ENCODE measurements around the gene OVAAL. TPM values are rescaled to one million over a fixed set of nuclear protein-coding genes. Genes with fewer than 3 reads are reported as not detected.

Gene OVAAL
- total and polyA plus RNA-seq, 8 donors: not detected

DNA sequence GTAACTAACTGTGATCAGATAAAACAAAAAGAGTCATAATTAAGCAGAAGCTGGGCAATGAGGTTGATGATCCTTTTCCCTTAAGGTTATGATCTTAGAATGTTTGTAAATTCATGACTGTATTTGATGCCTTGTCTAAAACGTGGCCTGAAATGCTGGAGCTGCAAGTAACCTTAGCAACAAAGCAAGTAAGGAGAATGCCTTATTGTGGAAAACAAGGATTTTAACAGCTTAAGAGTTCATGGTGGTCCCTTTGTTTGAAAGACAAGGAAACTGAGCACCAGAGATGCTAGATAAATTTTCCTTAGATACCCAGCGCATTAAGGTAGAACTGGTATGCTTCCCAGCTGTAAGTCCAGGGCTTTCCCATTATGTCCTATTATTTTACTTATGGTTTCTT is 47.4 kb downstream of the OVAAL start:
- intact Hi-C loops (cut with DNase I; ENCODE audit: low total_unique reads): no loop called here
- Histone ChIP-seq H3K4me1 (no peaks in the 10 kb centered on the region), H3K36me3 (no peaks in the 10 kb centered on the region), H3K27ac (no peak overlapping the region), H3K4me3 (no peak overlapping the region), H3K27me3 (no peaks in the 10 kb centered on the region), H3K9me3 (no peaks in the 10 kb centered on the region)
- WGBS, 5 donors: 64 to 81% (median 73%) methylated on average over 2 of the region's 2 CpGs
- TF ChIP-seq EP300 (IDR thresholded peaks at IDR 0.05) (no peak), POLR2A (IDR thresholded peaks at IDR 0.05) (no peak), POLR2AphosphoS5 (IDR thresholded peaks at IDR 0.05) (no peak)
- TF ChIP-seq, protein P1, sequence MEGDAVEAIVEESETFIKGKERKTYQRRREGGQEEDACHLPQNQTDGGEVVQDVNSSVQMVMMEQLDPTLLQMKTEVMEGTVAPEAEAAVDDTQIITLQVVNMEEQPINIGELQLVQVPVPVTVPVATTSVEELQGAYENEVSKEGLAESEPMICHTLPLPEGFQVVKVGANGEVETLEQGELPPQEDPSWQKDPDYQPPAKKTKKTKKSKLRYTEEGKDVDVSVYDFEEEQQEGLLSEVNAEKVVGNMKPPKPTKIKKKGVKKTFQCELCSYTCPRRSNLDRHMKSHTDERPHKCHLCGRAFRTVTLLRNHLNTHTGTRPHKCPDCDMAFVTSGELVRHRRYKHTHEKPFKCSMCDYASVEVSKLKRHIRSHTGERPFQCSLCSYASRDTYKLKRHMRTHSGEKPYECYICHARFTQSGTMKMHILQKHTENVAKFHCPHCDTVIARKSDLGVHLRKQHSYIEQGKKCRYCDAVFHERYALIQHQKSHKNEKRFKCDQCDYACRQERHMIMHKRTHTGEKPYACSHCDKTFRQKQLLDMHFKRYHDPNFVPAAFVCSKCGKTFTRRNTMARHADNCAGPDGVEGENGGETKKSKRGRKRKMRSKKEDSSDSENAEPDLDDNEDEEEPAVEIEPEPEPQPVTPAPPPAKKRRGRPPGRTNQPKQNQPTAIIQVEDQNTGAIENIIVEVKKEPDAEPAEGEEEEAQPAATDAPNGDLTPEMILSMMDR (IDR thresholded peaks at IDR 0.05): no peak
- no peak for DNase-seq

DNA sequence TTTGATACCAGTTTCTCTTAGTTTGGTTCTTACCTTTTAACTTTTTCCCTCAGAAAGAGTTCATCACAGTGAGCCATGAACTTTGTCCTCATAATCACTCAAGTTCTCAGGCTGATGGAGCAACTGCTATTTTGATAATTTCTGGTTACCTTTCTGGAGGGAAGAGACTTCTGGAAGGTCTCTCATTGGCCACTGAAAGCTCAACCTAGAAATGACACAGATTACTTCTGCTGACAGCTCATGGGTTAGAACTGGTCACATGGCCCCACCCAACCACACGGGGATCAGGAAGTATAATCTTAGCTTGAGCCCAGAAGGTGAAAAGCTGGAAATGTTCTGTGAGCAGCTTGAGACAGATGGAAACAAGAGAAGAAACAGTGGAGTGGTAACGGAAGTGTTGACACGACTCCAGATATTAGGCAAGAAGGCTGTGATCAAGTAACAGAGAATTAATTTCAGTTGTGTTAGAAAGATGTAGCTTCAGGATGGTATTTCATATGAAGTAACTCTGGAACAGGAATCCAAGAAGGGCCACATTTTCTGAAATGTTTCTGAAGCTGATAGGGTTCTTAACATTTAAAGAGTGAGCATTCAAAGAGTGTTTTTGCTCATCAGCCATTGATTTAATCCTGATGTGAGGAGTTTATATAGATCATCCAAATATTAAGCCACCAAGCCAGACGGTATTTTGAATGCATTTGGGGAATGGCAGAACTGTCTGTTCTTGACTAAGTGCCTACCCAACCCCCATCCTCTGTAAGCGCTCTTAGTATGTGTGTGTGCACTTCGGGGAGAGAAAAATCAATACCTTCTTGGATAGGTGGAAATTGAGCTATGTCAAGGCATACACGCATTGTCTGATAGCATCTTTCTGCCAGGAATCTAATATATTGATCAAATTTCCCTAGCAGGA is 51.1 kb downstream of the OVAAL start:
- TF ChIP-seq POLR2AphosphoS5 (IDR thresholded peaks at IDR 0.05) (no peak), EP300 (IDR thresholded peaks at IDR 0.05) (no peak), POLR2A (IDR thresholded peaks at IDR 0.05) (no peak)
- TF ChIP-seq, protein P1 (IDR thresholded peaks at IDR 0.05): no peak
- no peak for DNase-seq
- Histone ChIP-seq H3K9me3 (no peaks in the 10 kb centered on the region), H3K27me3 (no peaks in the 10 kb centered on the region), H3K4me1 (peaks cover 0 to 3% (median under 1%) of the 10 kb centered on the region in 4 donors), H3K4me3 (no peak overlapping the region), H3K27ac (no peak overlapping the region), H3K36me3 (no peaks in the 10 kb centered on the region)
- WGBS, 5 donors: 69 to 77% (median 76%) methylated on average over 7 of the region's 7 CpGs
- intact Hi-C loops (cut with DNase I; ENCODE audit: low total_unique reads): no loop called here

DNA sequence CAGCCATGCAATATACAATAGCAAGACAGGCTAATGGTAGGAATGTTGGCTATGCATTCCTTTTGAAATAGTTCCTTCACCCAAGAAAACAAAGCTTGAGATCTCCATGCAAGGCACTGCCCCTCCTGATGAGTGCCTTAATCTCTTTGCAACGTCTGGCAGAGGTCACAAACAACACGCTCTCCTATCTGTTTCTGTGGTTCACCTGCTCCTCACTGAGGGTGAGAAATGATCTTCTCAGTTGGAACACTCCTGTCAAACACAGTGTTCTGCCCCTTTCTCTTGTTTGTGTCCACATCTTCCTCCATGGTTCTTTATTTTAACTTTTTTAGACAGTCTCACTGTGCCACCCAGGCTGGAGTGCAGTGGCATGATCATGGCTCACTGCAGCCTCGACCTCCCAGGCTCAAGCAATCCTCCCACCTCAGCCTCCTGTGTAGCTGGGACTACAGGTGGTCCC is 51.8 kb downstream of the OVAAL start:
- intact Hi-C loops (cut with DNase I; ENCODE audit: low total_unique reads): no loop called here
- Histone ChIP-seq H3K36me3 (no peaks in the 10 kb centered on the region), H3K9me3 (no peaks in the 10 kb centered on the region), H3K4me3 (no peak overlapping the region), H3K27ac (peak overlapping the region in 1 of 5 donors; percentile 27), H3K4me1 (peaks cover 0 to 7% (median 6%) of the 10 kb centered on the region in 4 donors), H3K27me3 (no peaks in the 10 kb centered on the region)
- TF ChIP-seq POLR2A (IDR thresholded peaks at IDR 0.05) (no peak), POLR2AphosphoS5 (IDR thresholded peaks at IDR 0.05) (no peak), EP300 (IDR thresholded peaks at IDR 0.05) (no peak)
- 69 to 83% (median 78%) methylated on average over 3 of the region's 3 CpGs for WGBS, 5 donors
- no peak for DNase-seq

DNA sequence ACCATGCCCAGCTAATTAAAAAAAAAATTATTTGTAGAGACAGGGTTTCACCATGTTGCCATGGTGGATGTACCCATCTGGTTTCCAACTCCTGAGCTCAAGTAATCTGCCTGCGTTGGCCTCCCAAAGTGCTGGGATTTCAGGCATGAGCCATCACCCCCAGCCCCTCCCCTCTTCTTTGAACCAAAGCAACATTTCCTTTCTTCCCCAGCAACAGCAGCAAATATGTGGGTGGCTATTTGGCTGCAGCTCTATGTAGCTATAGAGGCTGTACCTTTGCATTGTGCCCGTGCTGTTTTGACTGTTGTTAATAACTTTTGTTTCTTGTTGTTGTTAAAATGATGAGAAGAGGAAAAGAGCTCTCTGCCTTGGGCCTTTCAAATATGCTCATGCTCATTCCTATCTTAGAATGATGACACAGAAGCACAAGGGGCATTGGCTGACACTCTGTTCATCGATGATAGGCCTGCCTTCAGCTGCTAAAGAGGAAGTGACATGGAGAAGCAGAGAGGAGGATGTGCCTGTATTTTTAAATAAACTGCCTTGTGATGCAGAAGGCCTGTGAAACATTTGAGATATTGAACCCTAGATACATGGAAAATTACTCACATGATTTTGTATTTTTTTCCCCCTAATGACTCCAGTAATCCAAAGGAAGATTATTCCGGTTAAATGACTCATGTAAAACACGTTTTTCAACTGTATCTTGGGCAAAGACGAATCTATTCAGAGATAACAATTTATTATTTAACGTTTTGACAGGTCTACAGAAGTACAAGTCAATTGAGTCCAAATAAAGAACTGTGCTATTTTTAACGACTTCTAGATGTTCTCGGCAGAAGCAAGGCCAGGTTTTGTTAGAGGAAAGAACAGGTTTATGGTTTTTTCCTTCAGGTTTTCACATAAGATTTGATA is 52.5 kb downstream of the OVAAL start:
- DNase-seq: peak in 1 of 2 donors; percentile 28
- H3K27me3 ChIP-seq: no peaks in the 10 kb centered on the region
- intact Hi-C loops (cut with DNase I; ENCODE audit: low total_unique reads): no loop called here
- no peaks in the 10 kb centered on the region for H3K9me3 ChIP-seq
- peaks cover 0 to 14% (median 11%) of the 10 kb centered on the region in 4 donors for H3K4me1 ChIP-seq
- H3K27ac ChIP-seq: peak overlapping the region in 1 of 5 donors; percentile 27
- WGBS, 5 donors: 42 to 47% (median 43%) methylated on average over 9 of the region's 9 CpGs
- no peak for TF ChIP-seq POLR2A (IDR thresholded peaks at IDR 0.05)
- TF ChIP-seq EP300 (IDR thresholded peaks at IDR 0.05): no peak
- TF ChIP-seq, protein P1 (IDR thresholded peaks at IDR 0.05): no peak
- TF ChIP-seq POLR2AphosphoS5 (IDR thresholded peaks at IDR 0.05): no peak
- no peak overlapping the region for H3K4me3 ChIP-seq
- H3K36me3 ChIP-seq: no peaks in the 10 kb centered on the region
